A549 (cell line): ENCODE results near the gene TLE1.

Source experiments
- CHD4 ChIP-seq: fragments of 200-600 bp; sonication (generic); IDR thresholded peaks from 2 replicates; pipeline ENCODE4 v1.6.1; 2016; ENCODE audit warnings: antibody characterized with exemption, mild to moderate bottlenecking, borderline replicate concordance
- EP300 ChIP-seq, 2 experiments: fragments of >200 bp; sonication (Bioruptor Twin); formaldehyde crosslinking; IDR thresholded peaks; 2 replicates in 1 of 2; 3 replicates in 1 of 2; pipeline ENCODE4 v1.6.1; 2016 to 2017
- FOSL2 ChIP-seq, 2 experiments: fragments of 450-650 bp in 1 of 2; fragments of >200 bp in 1 of 2; sonication (Bioruptor Twin) in 1 of 2; formaldehyde crosslinking; IDR thresholded peaks; 2 replicates each; pipeline versions ENCODE4 v1.5.0 to v1.6.1; 2016 to 2020; ENCODE audit warnings: mild to moderate bottlenecking in 1 of 2, moderate library complexity in 1 of 2
- FOXS1 ChIP-seq: fragments of 250-450 bp; sonication (Bioruptor Pico); IDR thresholded peaks from 2 replicates; pipeline ENCODE4 v1.5.0; 2020; ENCODE audit warnings: mild to moderate bottlenecking, moderate library complexity
- JUNB ChIP-seq: fragments of >200 bp; sonication (Bioruptor Twin); formaldehyde crosslinking; IDR thresholded peaks from 2 replicates; pipeline ENCODE4 v1.6.1; 2016
- POLR2A ChIP-seq: IDR thresholded peaks from 2 replicates; pipeline ENCODE4 v1.6.1; 2012; ENCODE audit warnings: mild to moderate bottlenecking, low read length
- SMC3 ChIP-seq: fragments of >200 bp; sonication (Bioruptor Twin); formaldehyde crosslinking; IDR thresholded peaks from 3 replicates; pipeline ENCODE4 v1.6.1; 2018; ENCODE audit warnings: inconsistent platforms
- TF ChIP-seq, protein P1 (sequence below): fragments of >200 bp; sonication (Bioruptor Twin); formaldehyde crosslinking; IDR thresholded peaks from 3 replicates; pipeline ENCODE4 v1.5.1; 2016
- TF ChIP-seq, protein P2 (sequence below): IDR thresholded peaks from 2 replicates; pipeline ENCODE4 v1.6.1; 2012
- TF ChIP-seq, protein P3 (sequence below): fragments of 450-650 bp; IDR thresholded peaks from 2 replicates; pipeline ENCODE4 v1.6.1; 2014; ENCODE audit warnings: antibody characterized with exemption

DNA sequence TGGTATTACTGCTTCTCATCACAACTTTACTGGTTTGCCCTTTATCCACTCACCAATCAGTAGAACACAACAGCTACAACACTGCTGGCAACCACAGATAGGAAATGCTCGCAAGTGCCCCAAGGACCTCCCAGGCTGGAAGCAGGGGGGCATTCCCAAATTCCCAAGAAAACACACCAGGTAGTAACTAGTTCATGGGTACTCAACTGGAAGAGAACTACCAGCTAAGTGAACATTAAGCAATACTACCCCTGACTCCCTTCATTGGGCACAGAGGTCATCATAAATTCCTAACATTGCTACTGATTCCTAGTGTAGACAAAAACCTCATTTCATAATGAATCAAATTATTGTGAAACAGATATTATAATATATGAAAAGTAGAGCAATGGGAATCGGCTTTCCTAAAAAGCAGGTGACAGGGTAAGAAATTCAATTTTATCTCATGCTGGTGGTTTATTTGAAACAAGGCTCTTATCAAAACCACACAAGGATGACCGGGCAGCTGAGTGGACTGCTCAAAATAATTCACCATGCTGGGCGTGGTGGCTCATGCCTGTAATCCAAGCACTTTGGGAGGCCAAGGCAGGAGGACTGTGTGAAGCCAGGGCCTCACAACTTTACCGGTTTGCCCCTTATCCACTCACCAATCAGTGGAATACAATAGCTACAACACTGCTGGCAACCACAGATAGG, 81.6 kb downstream of the TLE1 start:
- TF ChIP-seq, protein P1, sequence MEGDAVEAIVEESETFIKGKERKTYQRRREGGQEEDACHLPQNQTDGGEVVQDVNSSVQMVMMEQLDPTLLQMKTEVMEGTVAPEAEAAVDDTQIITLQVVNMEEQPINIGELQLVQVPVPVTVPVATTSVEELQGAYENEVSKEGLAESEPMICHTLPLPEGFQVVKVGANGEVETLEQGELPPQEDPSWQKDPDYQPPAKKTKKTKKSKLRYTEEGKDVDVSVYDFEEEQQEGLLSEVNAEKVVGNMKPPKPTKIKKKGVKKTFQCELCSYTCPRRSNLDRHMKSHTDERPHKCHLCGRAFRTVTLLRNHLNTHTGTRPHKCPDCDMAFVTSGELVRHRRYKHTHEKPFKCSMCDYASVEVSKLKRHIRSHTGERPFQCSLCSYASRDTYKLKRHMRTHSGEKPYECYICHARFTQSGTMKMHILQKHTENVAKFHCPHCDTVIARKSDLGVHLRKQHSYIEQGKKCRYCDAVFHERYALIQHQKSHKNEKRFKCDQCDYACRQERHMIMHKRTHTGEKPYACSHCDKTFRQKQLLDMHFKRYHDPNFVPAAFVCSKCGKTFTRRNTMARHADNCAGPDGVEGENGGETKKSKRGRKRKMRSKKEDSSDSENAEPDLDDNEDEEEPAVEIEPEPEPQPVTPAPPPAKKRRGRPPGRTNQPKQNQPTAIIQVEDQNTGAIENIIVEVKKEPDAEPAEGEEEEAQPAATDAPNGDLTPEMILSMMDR = no peak
- TF ChIP-seq POLR2A (no peak), FOSL2 (IDR thresholded peaks at IDR 0.05) (no peak), FOSL2 (CRISPR knock-in tag; IDR thresholded peaks at IDR 0.05) (no peak), SMC3 (no peak), CHD4 (no peak), EP300 (IDR thresholded peaks at IDR 0.05) (no peak), FOXS1 (CRISPR knock-in tag) (no peak), JUNB (no peak)
- TF ChIP-seq, protein P2, sequence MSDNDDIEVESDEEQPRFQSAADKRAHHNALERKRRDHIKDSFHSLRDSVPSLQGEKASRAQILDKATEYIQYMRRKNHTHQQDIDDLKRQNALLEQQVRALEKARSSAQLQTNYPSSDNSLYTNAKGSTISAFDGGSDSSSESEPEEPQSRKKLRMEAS = no peak
- TF ChIP-seq, protein P3, sequence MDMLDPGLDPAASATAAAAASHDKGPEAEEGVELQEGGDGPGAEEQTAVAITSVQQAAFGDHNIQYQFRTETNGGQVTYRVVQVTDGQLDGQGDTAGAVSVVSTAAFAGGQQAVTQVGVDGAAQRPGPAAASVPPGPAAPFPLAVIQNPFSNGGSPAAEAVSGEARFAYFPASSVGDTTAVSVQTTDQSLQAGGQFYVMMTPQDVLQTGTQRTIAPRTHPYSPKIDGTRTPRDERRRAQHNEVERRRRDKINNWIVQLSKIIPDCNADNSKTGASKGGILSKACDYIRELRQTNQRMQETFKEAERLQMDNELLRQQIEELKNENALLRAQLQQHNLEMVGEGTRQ = no peak
